Mesodermal cell (in vitro differentiated cells): Measurements from ENCODE around the gene TRPC1.
"Not testable (repeated sequence)": the region's sequence is repeated elsewhere in the genome, so short reads cannot be mapped to it uniquely, and the experiment has no call there.

Experiments
- H3K27ac ChIP-seq: 2 replicates; pipeline ENCODE4 v1.7.0; 2013; ENCODE audit warnings: mild to moderate bottlenecking, low read depth, low read length, moderate library complexity; ENCODE audit not compliant: severe bottlenecking
- H3K36me3 ChIP-seq: 2 replicates; pipeline ENCODE4 v1.7.1; 2013; ENCODE audit warnings: mild to moderate bottlenecking, low read length, moderate library complexity; ENCODE audit not compliant: control insufficient read depth, insufficient read depth
- H3K4me1 ChIP-seq: one replicate; pipeline ENCODE4 v1.7.1; 2013; ENCODE audit warnings: mild to moderate bottlenecking, low read length; ENCODE audit not compliant: insufficient read depth, control insufficient read depth, poor library complexity, severe bottlenecking
- H3K4me3 ChIP-seq: 2 replicates; pipeline ENCODE4 v1.7.0; 2013; ENCODE audit warnings: low read length, control low read depth, mild to moderate bottlenecking; ENCODE audit not compliant: insufficient read depth, poor library complexity, severe bottlenecking; ENCODE audit errors: extremely low read depth
- H3K9me3 ChIP-seq: 2 replicates; pipeline ENCODE4 v1.7.1; 2013; ENCODE audit warnings: mild to moderate bottlenecking, low read length, moderate library complexity; ENCODE audit not compliant: control insufficient read depth
- WGBS, 2 experiments: methylation state at CpG; one replicate each; pipeline ENCODE4 v1.1.5; 2013; ENCODE audit warnings: missing lambda C conversion rate in 2 of 2; ENCODE audit not compliant: insufficient coverage in 2 of 2; 5-methylcytosine and 5-hydroxymethylcytosine counted together

Gene TRPC1

DNA sequence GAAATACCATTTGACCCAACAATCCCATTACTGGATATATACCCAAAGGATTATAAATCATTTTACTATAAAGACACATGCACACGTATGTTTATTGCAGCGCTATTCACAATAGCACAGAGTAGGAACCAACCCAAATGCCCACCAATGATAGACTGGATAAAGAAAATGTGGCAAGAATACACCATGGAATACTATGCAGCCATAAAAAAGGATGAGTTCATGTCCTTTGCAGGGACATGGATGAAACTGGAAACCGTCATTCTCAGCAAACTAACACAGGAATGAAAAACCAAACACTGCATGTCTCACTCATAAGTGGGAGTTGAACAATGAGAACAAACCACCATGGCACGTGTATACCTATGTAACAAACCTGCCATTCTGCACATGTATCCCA lies 26.7 kb downstream of the TRPC1 start:
- not testable (repeated sequence) for H3K4me3 ChIP-seq, H3K9me3 ChIP-seq, H3K27ac ChIP-seq, H3K4me1 ChIP-seq
- WGBS, 2 experiments = 94 to 100% methylated on average over 1 to 3 of the region's 4 CpGs
- peaks cover 23% of the 10 kb centered on the region for H3K36me3 ChIP-seq

DNA sequence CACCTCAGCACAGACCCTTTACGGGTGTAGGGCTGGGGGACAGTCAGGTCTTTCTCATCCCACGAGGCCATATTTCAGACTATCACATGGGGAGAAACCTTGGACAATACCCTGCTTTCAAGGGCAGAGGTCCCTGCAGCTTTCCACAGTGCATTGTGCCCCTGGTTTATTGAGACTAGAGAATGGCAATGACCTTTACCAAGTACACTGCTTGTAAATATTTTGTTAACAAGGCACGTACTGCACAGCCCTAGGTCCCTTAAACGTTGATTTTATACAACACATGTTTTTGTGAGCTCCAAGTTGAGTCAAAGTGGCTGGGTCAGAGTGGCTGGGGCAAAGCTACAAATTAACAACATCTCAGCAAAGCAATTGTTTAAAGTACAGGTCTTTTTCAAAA lies 28.8 kb downstream of the TRPC1 start:
- H3K9me3 ChIP-seq, H3K27ac ChIP-seq, H3K4me1 ChIP-seq, H3K4me3 ChIP-seq: not testable (repeated sequence)
- no CpG with 5 or more reads among the region's 4 CpGs for WGBS, 2 experiments
- peaks cover 23% of the 10 kb centered on the region for H3K36me3 ChIP-seq

DNA sequence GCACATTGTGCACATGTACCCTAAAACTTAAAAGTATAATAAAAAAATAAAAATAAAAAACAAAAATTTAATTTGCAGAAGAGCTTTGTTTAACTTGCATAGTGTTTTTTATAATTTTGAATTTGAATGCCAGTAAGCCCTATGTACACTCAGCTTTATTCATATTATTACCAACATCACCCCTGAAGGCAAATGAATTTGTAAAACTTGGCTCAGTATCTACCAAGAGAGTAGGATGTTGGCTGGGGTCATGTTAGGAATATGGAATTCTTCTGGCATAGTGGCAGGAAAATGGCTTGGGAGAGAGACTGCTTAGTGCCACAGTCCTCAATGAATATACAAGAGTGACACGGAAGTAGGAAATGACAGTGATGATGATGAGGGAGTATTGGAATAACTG lies 30.7 kb downstream of the TRPC1 start:
- H3K4me3 ChIP-seq = no peak overlapping the region
- peaks cover 8% of the 10 kb centered on the region for H3K36me3 ChIP-seq
- no peaks in the 10 kb centered on the region for H3K4me1 ChIP-seq
- no peak overlapping the region for H3K27ac ChIP-seq
- WGBS, 2 experiments = 92 to 100% methylated on average over 1 of the region's 1 CpG
- no peaks in the 10 kb centered on the region for H3K9me3 ChIP-seq

DNA sequence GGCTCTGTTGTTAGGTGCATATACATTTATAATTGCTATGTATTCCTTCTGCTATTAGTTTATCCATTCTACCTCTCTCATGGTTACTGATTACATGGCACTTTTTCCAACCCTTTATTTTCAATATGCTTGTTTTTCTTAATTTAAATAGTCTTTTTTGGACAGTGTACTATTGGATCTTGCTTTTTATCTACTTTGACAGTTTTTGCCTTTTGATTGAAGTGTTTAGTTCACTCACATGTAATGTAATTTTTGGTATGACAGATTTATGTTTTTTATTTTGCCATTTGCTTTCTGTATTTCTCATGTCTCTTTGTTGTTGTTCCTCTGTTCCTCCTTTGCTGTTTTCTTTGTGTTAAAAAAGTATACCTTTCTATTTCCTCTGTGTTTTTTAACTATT lies 44.5 kb downstream of the TRPC1 start:
- Histone ChIP-seq H3K9me3 (no peaks in the 10 kb centered on the region), H3K36me3 (peaks cover 27% of the 10 kb centered on the region), H3K4me3 (no peak overlapping the region), H3K4me1 (no peaks in the 10 kb centered on the region), H3K27ac (no peak overlapping the region)

DNA sequence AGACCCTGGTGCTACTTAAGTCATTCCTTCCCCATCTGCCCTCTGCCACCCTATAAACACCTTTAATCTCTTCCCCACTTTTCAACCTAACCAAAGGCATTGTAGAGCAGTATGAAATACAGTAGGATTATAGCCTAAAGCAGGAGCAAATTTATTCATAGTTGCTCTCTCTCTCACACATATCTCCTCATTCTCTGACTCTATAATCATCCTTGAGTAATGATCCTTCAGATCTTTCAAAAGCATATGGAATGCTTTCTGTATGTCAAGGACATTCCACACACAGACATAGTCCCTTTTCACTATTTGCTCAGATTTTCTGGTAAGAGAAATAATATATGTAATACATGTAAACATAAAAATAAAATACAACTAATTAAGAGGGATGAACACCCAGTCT lies 54.1 kb downstream of the TRPC1 start:
- Histone ChIP-seq H3K4me1 (no peaks in the 10 kb centered on the region), H3K4me3 (no peak overlapping the region), H3K9me3 (no peaks in the 10 kb centered on the region), H3K36me3 (peaks cover 5% of the 10 kb centered on the region), H3K27ac (no peak overlapping the region)

DNA sequence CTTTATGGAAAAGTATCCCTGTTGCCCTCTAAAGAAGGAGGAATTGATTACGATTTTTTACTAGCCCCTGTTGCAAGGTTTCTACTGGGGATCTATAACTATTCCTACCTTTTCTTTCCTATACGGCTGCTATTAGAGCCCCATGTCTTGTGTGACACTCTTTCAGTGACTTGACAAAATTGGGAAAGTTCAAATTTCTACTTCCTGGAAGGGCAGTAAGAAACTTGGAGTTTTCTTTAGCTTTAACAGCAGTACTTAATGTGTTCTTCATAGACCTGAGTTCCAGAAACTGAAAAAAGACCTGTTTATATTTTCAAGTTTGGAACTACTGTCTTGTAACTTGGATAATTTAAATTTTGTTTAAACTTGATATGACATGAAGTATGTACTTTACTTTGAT lies 54.7 kb downstream of the TRPC1 start:
- Histone ChIP-seq H3K36me3 (peaks cover 4% of the 10 kb centered on the region), H3K27ac (no peak overlapping the region)
- 80% methylated on average over 1 of the region's 2 CpGs; no CpG with 5 or more reads in 1 of the 2 experiments for WGBS, 2 experiments

DNA sequence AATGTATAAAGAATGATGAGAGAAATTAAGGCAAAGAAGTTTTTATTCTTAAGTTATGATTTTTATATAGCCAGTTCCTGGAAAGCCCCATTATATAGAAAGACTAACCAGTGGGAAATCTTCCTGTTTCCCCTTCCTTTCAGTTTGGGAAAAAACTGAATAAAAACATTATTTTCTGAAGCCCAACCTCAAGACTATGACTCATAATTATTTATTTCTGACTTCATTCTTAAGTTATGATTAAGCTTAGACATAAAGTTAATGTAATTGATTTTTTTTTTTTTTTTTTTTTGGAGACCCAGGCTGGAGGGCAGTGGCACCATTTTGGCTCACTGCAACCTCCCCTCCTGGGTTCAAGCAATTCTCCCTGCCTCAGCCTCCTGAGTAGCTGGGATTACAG lies 55.8 kb downstream of the TRPC1 start:
- Histone ChIP-seq H3K36me3 (peaks cover 8% of the 10 kb centered on the region), H3K9me3 (no peaks in the 10 kb centered on the region), H3K4me1 (no peaks in the 10 kb centered on the region), H3K4me3 (no peak overlapping the region), H3K27ac (no peak overlapping the region)

More for the DNA sequence above, 54.7 kb downstream of the TRPC1 start:
- no peaks in the 10 kb centered on the region for H3K9me3 ChIP-seq
- H3K4me1 ChIP-seq = no peaks in the 10 kb centered on the region
- H3K4me3 ChIP-seq = no peak overlapping the region

DNA sequence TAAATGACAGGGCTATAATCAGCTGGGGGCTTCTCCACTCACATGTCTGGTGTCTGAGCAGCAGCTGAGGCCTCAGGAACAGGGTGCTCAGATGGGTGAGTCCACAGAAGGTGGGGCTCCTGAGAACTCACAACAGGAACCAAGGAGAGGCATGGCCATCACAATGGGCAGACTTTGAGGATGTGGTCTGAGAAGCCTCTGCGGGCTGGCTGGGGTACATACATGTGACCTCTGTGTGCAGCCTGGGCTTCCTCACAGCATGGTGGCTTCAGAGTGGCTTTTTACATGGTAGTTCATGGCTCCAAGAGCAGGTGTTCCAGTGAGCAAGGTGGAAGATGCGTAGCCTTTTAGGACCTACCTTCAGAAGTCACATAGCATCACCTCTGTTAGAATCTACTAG lies 58.8 kb downstream of the TRPC1 start:
- H3K9me3 ChIP-seq = no peaks in the 10 kb centered on the region
- no peak overlapping the region for H3K27ac ChIP-seq
- 94 to 100% methylated on average over 1 to 2 of the region's 2 CpGs for WGBS, 2 experiments
- H3K36me3 ChIP-seq = peaks cover 11% of the 10 kb centered on the region
- H3K4me3 ChIP-seq = no peak overlapping the region
- no peaks in the 10 kb centered on the region for H3K4me1 ChIP-seq

DNA sequence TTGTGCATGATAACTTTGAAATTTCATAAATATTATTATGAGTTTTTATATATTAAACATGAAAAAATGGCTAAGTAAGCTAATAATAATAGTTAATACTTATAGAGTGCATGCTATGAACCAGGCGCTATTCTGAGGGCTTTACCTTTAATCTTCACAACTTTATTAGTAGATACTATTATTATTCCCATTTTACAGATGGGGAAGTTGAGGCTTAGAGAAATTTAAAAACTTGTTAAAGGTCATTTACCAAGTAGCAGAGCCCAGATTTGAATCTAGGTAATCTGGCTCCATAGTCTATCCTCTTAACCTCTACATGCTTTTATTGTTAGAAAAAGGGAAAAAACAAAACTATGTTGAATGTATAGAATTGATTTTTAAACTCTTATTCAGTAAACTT lies 60.4 kb downstream of the TRPC1 start:
- peaks cover 11% of the 10 kb centered on the region for H3K36me3 ChIP-seq
- no peaks in the 10 kb centered on the region for H3K9me3 ChIP-seq
- H3K27ac ChIP-seq = no peak overlapping the region
- WGBS, 2 experiments = no CpG with 5 or more reads among the region's 1 CpG
- H3K4me1 ChIP-seq = no peaks in the 10 kb centered on the region
- no peak overlapping the region for H3K4me3 ChIP-seq

DNA sequence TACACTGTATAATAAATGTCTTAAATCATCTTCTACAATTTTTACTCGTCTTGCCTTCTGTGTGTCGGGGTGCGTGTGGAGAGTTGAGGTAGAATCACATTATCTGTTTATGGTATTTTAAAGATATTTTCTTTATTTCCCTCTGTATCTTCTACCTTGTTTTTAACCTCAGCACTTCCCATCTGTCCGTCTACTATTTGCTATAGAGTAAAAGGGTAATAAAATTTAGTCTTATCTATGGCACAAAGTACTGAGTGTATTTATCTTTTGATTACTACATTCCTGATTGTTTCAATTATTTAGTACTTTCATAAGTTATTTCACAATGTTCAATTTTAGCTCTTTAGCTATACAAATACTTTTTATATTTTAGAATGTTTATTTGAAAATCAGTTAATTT lies 62.2 kb downstream of the TRPC1 start:
- no peaks in the 10 kb centered on the region for H3K4me1 ChIP-seq
- no peak overlapping the region for H3K27ac ChIP-seq
- no peaks in the 10 kb centered on the region for H3K9me3 ChIP-seq
- peaks cover 7% of the 10 kb centered on the region for H3K36me3 ChIP-seq
- H3K4me3 ChIP-seq = no peak overlapping the region
- WGBS, 2 experiments = no CpG with 5 or more reads among the region's 4 CpGs

DNA sequence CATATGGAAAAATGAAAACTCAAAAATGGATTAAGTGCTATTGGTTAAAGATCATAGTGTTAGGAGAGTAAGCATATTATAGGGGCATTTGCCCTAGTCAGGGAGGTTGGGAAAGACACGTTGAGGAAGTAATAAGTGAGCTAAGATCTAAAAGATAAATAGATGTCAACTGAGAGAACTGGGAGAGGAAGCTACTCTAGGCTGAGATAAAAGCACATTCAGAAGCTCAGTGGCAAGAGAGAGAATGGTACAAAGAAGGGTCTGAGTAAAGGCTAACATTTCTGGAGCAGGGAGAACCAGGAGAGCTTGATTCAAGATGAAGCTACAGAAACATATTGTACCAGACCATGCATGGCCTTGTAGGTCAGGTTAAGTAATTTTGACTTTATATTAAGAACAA lies 63.9 kb downstream of the TRPC1 start:
- H3K36me3 ChIP-seq = peaks cover 7% of the 10 kb centered on the region
- no peaks in the 10 kb centered on the region for H3K9me3 ChIP-seq
- no peak overlapping the region for H3K27ac ChIP-seq
- 75 to 100% methylated on average over 1 of the region's 1 CpG for WGBS, 2 experiments
- H3K4me1 ChIP-seq = no peaks in the 10 kb centered on the region
- no peak overlapping the region for H3K4me3 ChIP-seq

DNA sequence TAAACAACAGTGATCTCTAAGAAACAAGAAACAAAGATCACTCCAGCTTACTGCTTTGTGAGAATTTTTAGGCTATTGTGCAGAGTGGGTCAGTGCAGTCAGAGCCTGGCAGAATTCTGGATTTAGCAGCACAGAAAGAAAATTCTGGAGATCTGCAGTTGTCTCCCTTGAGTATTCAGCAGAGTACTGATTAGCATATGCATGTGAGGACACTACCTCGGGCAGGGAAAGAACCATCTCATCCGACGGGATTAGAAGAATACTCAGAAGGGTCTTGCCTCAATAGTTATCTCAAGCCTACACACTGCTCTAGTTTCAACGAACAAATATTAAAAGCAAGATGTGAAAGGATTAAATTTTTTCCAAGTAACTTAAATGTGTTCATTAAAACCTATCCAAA lies 70.7 kb downstream of the TRPC1 start:
- H3K27ac ChIP-seq = no peak overlapping the region
- 33 to 97% methylated on average over 1 to 3 of the region's 4 CpGs for WGBS, 2 experiments
- H3K36me3 ChIP-seq = no peaks in the 10 kb centered on the region
- H3K4me1 ChIP-seq = no peaks in the 10 kb centered on the region
- H3K9me3 ChIP-seq = no peaks in the 10 kb centered on the region
- H3K4me3 ChIP-seq = no peak overlapping the region
